HG03175 (cell line): Measurements from ENCODE around the gene TEX35.

Experiments
- ATAC-seq: cut with Tn5 transposase; IDR thresholded peaks from one replicate; pipeline ENCODE4 v1.9.1; 2021; ENCODE audit warnings: mild to moderate bottlenecking, moderate library complexity; ENCODE audit not compliant: unreplicated experiment

TEX35 gene

GRCh38 chr1:178513278-178513983 lies 522 bp downstream of the TEX35 start:
- ATAC-seq, result no peak

GRCh38 chr1:178516110-178516509 lies 3.2 kb downstream of the TEX35 start:
- no peak for ATAC-seq

- no peak for ATAC-seq
Measured at GRCh38 chr1:178518894-178519293, 6.0 kb downstream of the TEX35 start.

- ATAC-seq, result no peak
Measured at GRCh38 chr1:178520803-178521202, 7.9 kb downstream of the TEX35 start.

GRCh38 chr1:178521241-178521640 lies 8.3 kb downstream of the TEX35 start:
- ATAC-seq, result no peak

- ATAC-seq, result no peak
Measured at GRCh38 chr1:178527117-178527516, 14.2 kb downstream of the TEX35 start.

- ATAC-seq, result no peak
Measured at GRCh38 chr1:178528228-178528952, 15.5 kb downstream of the TEX35 start.

- no peak for ATAC-seq
Measured at GRCh38 chr1:178528953-178529335, 16.0 kb downstream of the TEX35 start.

GRCh38 chr1:178529364-178530036 lies 16.6 kb downstream of the TEX35 start:
- ATAC-seq, result no peak

- ATAC-seq, result no peak
Measured at GRCh38 chr1:178530037-178530402, 17.1 kb downstream of the TEX35 start.

- no peak for ATAC-seq
Measured at GRCh38 chr1:178530502-178530901, 17.6 kb downstream of the TEX35 start.

- peak; percentile 8 for ATAC-seq
Measured at GRCh38 chr1:178531887-178532286, 19.0 kb downstream of the TEX35 start.

- peak; percentile 77 for ATAC-seq
Measured at GRCh38 chr1:178532392-178532791, 19.5 kb downstream of the TEX35 start.

- ATAC-seq, result no peak
Measured at GRCh38 chr1:178533121-178533946, 20.4 kb downstream of the TEX35 start.

GRCh38 chr1:178534137-178534868 lies 21.4 kb downstream of the TEX35 start:
- ATAC-seq, result no peak

GRCh38 chr1:178536329-178536728 lies 23.4 kb downstream of the TEX35 start:
- no peak for ATAC-seq

GRCh38 chr1:178536844-178537371 lies 24.0 kb downstream of the TEX35 start:
- no peak for ATAC-seq

GRCh38 chr1:178537382-178538090 lies 24.6 kb downstream of the TEX35 start:
- no peak for ATAC-seq

GRCh38 chr1:178538192-178538916 lies 25.4 kb downstream of the TEX35 start:
- no peak for ATAC-seq
